HL-60 (cell line): Measurements from ENCODE around the gene LIPC.

ENCODE experiments used
- GABPA ChIP-seq: IDR thresholded peaks from 2 replicates; pipeline ENCODE4 v1.6.1; 2012; ENCODE audit warnings: low read depth
- POLR2AphosphoS5 ChIP-seq: IDR thresholded peaks from 2 replicates; pipeline ENCODE4 v1.6.1; 2012; ENCODE audit warnings: low read depth
- TF ChIP-seq, protein P1 (sequence below): IDR thresholded peaks from one replicate; pipeline ENCODE4 v1.5.1; 2011; ENCODE audit warnings: low read length, control low read depth, inconsistent platforms; ENCODE audit not compliant: insufficient read depth
- TF ChIP-seq, protein P2 (sequence below): IDR thresholded peaks from 2 replicates; pipeline ENCODE4 v1.6.1; 2012; ENCODE audit warnings: low read depth; ENCODE audit not compliant: insufficient replicate concordance

DNA sequence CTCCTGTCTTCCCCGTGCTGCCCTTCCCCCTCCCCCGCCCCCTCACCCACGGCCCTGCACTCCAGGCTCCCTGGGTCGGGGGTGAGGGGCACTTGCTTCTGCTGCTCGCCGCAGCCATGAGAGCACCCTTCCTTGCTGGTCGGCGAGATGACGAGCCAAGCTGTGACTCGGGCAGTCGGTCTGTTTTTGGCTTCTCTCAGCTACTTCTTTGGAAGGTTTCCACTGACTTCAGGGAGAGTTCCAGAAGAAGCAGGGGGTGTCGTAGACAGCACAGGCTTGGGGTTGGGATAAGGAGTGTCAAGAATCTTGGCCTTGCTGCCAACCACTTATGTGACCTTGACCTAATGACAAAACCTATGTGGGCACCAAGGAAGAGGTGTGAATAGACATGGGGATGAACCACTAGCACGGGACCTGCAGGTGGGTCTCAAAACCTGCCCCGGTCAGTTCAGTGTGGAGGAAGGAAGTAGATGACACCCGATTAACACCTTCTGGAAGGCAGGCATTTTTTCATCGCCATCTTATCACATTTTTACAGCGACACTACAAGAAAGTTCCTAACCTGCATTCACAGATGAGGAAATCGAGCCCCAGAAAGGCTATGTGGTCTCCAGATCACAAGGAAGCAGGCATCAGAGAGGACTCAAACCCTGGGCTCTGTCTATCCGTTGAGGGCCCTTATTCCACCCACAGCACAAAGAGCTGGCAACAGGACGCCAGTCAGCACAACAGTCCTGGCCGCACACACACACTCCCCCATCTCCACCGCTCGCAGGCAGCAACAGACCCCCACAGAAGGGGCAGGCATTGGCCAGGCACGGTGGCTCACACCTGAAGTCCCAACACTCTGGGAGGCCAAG is 120.9 kb downstream of the LIPC start:
- TF ChIP-seq, protein P1, sequence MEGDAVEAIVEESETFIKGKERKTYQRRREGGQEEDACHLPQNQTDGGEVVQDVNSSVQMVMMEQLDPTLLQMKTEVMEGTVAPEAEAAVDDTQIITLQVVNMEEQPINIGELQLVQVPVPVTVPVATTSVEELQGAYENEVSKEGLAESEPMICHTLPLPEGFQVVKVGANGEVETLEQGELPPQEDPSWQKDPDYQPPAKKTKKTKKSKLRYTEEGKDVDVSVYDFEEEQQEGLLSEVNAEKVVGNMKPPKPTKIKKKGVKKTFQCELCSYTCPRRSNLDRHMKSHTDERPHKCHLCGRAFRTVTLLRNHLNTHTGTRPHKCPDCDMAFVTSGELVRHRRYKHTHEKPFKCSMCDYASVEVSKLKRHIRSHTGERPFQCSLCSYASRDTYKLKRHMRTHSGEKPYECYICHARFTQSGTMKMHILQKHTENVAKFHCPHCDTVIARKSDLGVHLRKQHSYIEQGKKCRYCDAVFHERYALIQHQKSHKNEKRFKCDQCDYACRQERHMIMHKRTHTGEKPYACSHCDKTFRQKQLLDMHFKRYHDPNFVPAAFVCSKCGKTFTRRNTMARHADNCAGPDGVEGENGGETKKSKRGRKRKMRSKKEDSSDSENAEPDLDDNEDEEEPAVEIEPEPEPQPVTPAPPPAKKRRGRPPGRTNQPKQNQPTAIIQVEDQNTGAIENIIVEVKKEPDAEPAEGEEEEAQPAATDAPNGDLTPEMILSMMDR, result no peak
- no peak for TF ChIP-seq POLR2AphosphoS5
- TF ChIP-seq, protein P2, sequence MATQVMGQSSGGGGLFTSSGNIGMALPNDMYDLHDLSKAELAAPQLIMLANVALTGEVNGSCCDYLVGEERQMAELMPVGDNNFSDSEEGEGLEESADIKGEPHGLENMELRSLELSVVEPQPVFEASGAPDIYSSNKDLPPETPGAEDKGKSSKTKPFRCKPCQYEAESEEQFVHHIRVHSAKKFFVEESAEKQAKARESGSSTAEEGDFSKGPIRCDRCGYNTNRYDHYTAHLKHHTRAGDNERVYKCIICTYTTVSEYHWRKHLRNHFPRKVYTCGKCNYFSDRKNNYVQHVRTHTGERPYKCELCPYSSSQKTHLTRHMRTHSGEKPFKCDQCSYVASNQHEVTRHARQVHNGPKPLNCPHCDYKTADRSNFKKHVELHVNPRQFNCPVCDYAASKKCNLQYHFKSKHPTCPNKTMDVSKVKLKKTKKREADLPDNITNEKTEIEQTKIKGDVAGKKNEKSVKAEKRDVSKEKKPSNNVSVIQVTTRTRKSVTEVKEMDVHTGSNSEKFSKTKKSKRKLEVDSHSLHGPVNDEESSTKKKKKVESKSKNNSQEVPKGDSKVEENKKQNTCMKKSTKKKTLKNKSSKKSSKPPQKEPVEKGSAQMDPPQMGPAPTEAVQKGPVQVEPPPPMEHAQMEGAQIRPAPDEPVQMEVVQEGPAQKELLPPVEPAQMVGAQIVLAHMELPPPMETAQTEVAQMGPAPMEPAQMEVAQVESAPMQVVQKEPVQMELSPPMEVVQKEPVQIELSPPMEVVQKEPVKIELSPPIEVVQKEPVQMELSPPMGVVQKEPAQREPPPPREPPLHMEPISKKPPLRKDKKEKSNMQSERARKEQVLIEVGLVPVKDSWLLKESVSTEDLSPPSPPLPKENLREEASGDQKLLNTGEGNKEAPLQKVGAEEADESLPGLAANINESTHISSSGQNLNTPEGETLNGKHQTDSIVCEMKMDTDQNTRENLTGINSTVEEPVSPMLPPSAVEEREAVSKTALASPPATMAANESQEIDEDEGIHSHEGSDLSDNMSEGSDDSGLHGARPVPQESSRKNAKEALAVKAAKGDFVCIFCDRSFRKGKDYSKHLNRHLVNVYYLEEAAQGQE, result no peak
- no peak for TF ChIP-seq GABPA
